ENCODE results near the gene RNASEH2B. TPM values are rescaled to one million over a fixed set of nuclear protein-coding genes. Genes with fewer than 3 reads are reported as not detected.

RNASEH2B gene
- polyA plus RNA-seq, 3 donors = 30.9 to 71.5 (median 65.9) TPM

DNA sequence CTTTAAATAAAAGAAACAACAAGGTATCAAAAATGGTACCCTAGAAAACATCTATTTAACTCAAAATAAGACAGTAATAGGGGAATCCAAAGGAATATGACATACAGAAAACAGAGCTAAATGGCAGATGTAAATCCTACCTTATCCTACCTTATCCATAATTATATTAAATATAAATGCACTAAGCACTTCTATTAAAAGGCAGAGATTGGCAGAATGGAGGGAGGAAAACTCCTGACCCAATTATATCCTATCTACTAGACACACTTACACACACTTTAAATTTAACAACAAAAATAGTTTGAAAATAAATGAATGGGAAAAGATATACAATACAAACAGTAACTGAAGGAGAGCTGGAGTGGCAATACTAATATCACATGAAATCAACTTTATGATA lies 14.4 kb downstream of the RNASEH2B start:
- DNase-seq = no peak
- intact Hi-C loops (cut with micrococcal nuclease) = no loop called here
- peaks cover 23 to 25% of the 10 kb centered on the region in 2 donors for H3K36me3 Mint-ChIP-seq
- peaks cover 44% of the 10 kb centered on the region for H3K4me1 Mint-ChIP-seq
- H3K9me3 Mint-ChIP-seq = peaks cover 22 to 39% (median 35%) of the 10 kb centered on the region in 7 donors
- Histone ChIP-seq H3K4me3 (replicated peaks in 1 of 3; ENCODE audit: low read depth in 2 of 3, low read length in 3 of 3) (no peak overlapping the region), H3K9ac (ENCODE audit: insufficient read depth, low read length, poor library complexity, severe bottlenecking) (no peak overlapping the region), H3K36me3 (replicated peaks in 1 of 2; ENCODE audit: control insufficient read depth in 1 of 2, insufficient read depth in 2 of 2, low read length in 2 of 2) (peaks cover 0 to 20% of the 10 kb centered on the region in 2 donors), H4K20me1 (ENCODE audit: insufficient read depth, low read length) (no peaks in the 10 kb centered on the region), H3K4me2 (replicated peaks; ENCODE audit: extremely low read depth, low read length, poor library complexity, severe bottlenecking) (no peak overlapping the region), H3K4me1 (ENCODE audit: control insufficient read depth in 1 of 2, insufficient read depth in 2 of 2, low read length in 2 of 2) (peaks cover 40 to 53% of the 10 kb centered on the region in 2 donors), H2AFZ (ENCODE audit: insufficient read depth, low read depth, low read length, poor library complexity, severe bottlenecking) (no peak overlapping the region), H3K79me2 (ENCODE audit: insufficient read depth, low read length) (peaks cover 100% of the 10 kb centered on the region), H3K9me3 (replicated peaks in 1 of 2; ENCODE audit: control insufficient read depth in 1 of 2, insufficient read depth in 1 of 2, low read length in 2 of 2) (peaks cover 15 to 33% of the 10 kb centered on the region in 2 donors), H3K27ac (ENCODE audit: low read depth in 1 of 2, low read length in 2 of 2) (no peak overlapping the region), H3K27me3 (ENCODE audit: control insufficient read depth in 2 of 2, insufficient read depth in 2 of 2, low read length in 2 of 2) (no peaks in the 10 kb centered on the region)
- no peak overlapping the region for H3K4me3 Mint-ChIP-seq
- H3K27me3 Mint-ChIP-seq (ENCODE audit: low read depth in 3 of 3) = no peaks in the 10 kb centered on the region
- H3K27ac Mint-ChIP-seq = no peak overlapping the region
- TF ChIP-seq, protein P1, sequence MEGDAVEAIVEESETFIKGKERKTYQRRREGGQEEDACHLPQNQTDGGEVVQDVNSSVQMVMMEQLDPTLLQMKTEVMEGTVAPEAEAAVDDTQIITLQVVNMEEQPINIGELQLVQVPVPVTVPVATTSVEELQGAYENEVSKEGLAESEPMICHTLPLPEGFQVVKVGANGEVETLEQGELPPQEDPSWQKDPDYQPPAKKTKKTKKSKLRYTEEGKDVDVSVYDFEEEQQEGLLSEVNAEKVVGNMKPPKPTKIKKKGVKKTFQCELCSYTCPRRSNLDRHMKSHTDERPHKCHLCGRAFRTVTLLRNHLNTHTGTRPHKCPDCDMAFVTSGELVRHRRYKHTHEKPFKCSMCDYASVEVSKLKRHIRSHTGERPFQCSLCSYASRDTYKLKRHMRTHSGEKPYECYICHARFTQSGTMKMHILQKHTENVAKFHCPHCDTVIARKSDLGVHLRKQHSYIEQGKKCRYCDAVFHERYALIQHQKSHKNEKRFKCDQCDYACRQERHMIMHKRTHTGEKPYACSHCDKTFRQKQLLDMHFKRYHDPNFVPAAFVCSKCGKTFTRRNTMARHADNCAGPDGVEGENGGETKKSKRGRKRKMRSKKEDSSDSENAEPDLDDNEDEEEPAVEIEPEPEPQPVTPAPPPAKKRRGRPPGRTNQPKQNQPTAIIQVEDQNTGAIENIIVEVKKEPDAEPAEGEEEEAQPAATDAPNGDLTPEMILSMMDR (IDR thresholded peaks at IDR 0.05) = no peak

DNA sequence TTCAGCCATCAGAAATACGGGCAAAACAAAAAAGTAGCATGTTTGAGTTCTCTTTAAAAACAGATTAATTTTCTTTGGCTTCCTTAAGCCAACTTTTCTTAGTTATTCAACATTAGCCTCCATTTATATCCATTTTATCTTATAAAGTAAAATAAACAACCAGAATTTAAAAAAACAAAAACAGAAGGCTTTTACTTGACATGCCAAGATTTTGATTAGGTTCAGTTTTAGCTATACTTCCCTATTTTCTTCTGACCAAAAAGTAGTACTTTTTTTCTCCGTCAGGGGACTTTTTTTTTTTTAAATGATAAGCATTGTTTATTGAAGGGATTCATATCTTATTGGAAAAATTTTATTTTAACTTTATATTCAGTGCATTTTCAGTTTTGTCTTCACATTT lies 18.1 kb downstream of the RNASEH2B start:
- Histone ChIP-seq H3K27me3 (ENCODE audit: control insufficient read depth in 2 of 2, insufficient read depth in 2 of 2, low read length in 2 of 2) (no peaks in the 10 kb centered on the region), H3K9me3 (replicated peaks in 1 of 2; ENCODE audit: control insufficient read depth in 1 of 2, insufficient read depth in 1 of 2, low read length in 2 of 2) (peaks cover 9 to 23% of the 10 kb centered on the region in 2 donors), H3K4me3 (replicated peaks in 1 of 3; ENCODE audit: low read depth in 2 of 3, low read length in 3 of 3) (no peak overlapping the region), H3K27ac (ENCODE audit: low read depth in 1 of 2, low read length in 2 of 2) (peak overlapping the region in 1 of 2 donors; percentile 37), H3K4me2 (replicated peaks; ENCODE audit: extremely low read depth, low read length, poor library complexity, severe bottlenecking) (peak overlapping the region; percentile 14), H2AFZ (ENCODE audit: insufficient read depth, low read depth, low read length, poor library complexity, severe bottlenecking) (no peak overlapping the region), H3K9ac (ENCODE audit: insufficient read depth, low read length, poor library complexity, severe bottlenecking) (no peak overlapping the region), H3K79me2 (ENCODE audit: insufficient read depth, low read length) (peaks cover 93% of the 10 kb centered on the region), H3K4me1 (ENCODE audit: control insufficient read depth in 1 of 2, insufficient read depth in 2 of 2, low read length in 2 of 2) (peaks cover 9 to 18% of the 10 kb centered on the region in 2 donors), H4K20me1 (ENCODE audit: insufficient read depth, low read length) (no peaks in the 10 kb centered on the region), H3K36me3 (replicated peaks in 1 of 2; ENCODE audit: control insufficient read depth in 1 of 2, insufficient read depth in 2 of 2, low read length in 2 of 2) (peaks cover 10 to 46% of the 10 kb centered on the region in 2 donors)
- Mint-ChIP-seq H3K36me3 (peaks cover 48 to 50% of the 10 kb centered on the region in 2 donors), H3K9me3 (peaks cover 15 to 29% (median 27%) of the 10 kb centered on the region in 7 donors), H3K4me1 (peaks cover 23% of the 10 kb centered on the region), H3K4me3 (no peak overlapping the region), H3K27ac (peak overlapping the region in 1 of 7 donors; percentile 19), H3K27me3 (ENCODE audit: low read depth in 3 of 3) (no peaks in the 10 kb centered on the region)
- peak in 1 of 3 donors; percentile 20 for DNase-seq
- WGBS (ENCODE audit: insufficient coverage) = no CpG with 5 or more reads among the region's 2 CpGs
- intact Hi-C loops (cut with micrococcal nuclease) = no loop called here
- TF ChIP-seq, protein P1 (IDR thresholded peaks at IDR 0.05) = no peak

Measured in CD14-positive monocyte (primary cell).